CD14-positive monocyte (primary cell): ENCODE data around the gene KAZALD1. TPM values are rescaled to one million over a fixed set of nuclear protein-coding genes. Genes with fewer than 3 reads are reported as not detected.

Experiments
- DNase-seq, 3 donors: peaks; one replicate each; pipeline ENCODE4 v3.0.0-alpha.2; 2011 to 2022
- H2AFZ ChIP-seq: 2 replicates; pipeline ENCODE4 v1.6.0; 2012; ENCODE audit warnings: mild to moderate bottlenecking, low read depth, low read length, inconsistent platforms; ENCODE audit not compliant: insufficient read depth, poor library complexity, severe bottlenecking
- H3K27ac ChIP-seq, 2 donors: 1 replicate in 1 of 2; 2 replicates in 1 of 2; pipeline ENCODE4 v1.5.1; 2012 to 2013; ENCODE audit warnings: low read length in 2 of 2, control low read depth in 1 of 2, inconsistent platforms in 1 of 2, low read depth in 1 of 2, mild to moderate bottlenecking in 1 of 2
- H3K27me3 ChIP-seq, 2 donors: one replicate each; pipeline versions ENCODE4 v1.6.0 to v1.6.1; 2011 to 2013; ENCODE audit warnings: low read length in 2 of 2; ENCODE audit not compliant: control insufficient read depth in 2 of 2, insufficient read depth in 2 of 2
- H3K36me3 ChIP-seq, 2 donors: replicated peaks in 1 of 2; 1 replicate in 1 of 2; 2 replicates in 1 of 2; pipeline versions ENCODE4 v1.5.1 to v1.6.1; 2012 to 2013; ENCODE audit warnings: low read length in 2 of 2, control low read depth in 1 of 2, inconsistent platforms in 1 of 2, mild to moderate bottlenecking in 1 of 2; ENCODE audit not compliant: insufficient read depth in 2 of 2, control insufficient read depth in 1 of 2
- H3K4me1 ChIP-seq, 2 donors: 1 replicate in 1 of 2; 2 replicates in 1 of 2; pipeline versions ENCODE4 v1.5.1 to v1.6.1; 2012 to 2013; ENCODE audit warnings: low read length in 2 of 2, control low read depth in 1 of 2, inconsistent platforms in 1 of 2, mild to moderate bottlenecking in 1 of 2, moderate library complexity in 1 of 2; ENCODE audit not compliant: insufficient read depth in 2 of 2, control insufficient read depth in 1 of 2
- H3K4me2 ChIP-seq: replicated peaks from 2 replicates; pipeline ENCODE3; 2012; ENCODE audit warnings: low read length, moderate library complexity, mild to moderate bottlenecking; ENCODE audit not compliant: poor library complexity, severe bottlenecking; ENCODE audit errors: extremely low read depth
- H3K4me3 ChIP-seq, 3 experiments: fragments of 200-600 bp in 1 of 3; sonication (generic) in 1 of 3; replicated peaks in 1 of 3; 1 replicate in 2 of 3; 2 replicates in 1 of 3; pipeline ENCODE4 v1.5.1; 2011 to 2013; ENCODE audit warnings: low read length in 3 of 3, mild to moderate bottlenecking in 3 of 3, control low read depth in 2 of 3, low read depth in 2 of 3, inconsistent platforms in 1 of 3, moderate library complexity in 1 of 3
- H3K79me2 ChIP-seq: 2 replicates; pipeline ENCODE4 v1.6.0; 2012; ENCODE audit warnings: mild to moderate bottlenecking, control low read depth, inconsistent platforms, low read length, moderate library complexity; ENCODE audit not compliant: insufficient read depth
- H3K9ac ChIP-seq: 2 replicates; pipeline ENCODE4 v1.6.0; 2017; ENCODE audit warnings: low read length, mild to moderate bottlenecking; ENCODE audit not compliant: insufficient read depth, poor library complexity, severe bottlenecking
- H3K9me3 ChIP-seq, 2 donors: replicated peaks in 1 of 2; 1 replicate in 1 of 2; 2 replicates in 1 of 2; pipeline versions ENCODE4 v1.5.1 to v1.6.1; 2012 to 2013; ENCODE audit warnings: low read length in 2 of 2, control low read depth in 1 of 2; ENCODE audit not compliant: control insufficient read depth in 1 of 2, insufficient read depth in 1 of 2
- H4K20me1 ChIP-seq: 2 replicates; pipeline ENCODE4 v1.6.0; 2012; ENCODE audit warnings: mild to moderate bottlenecking, low read length, control low read depth, moderate library complexity; ENCODE audit not compliant: insufficient read depth
- H3K27ac Mint-ChIP-seq, 7 donors: one replicate each; pipeline ENCODE4 v1.8.0; 2020; ENCODE audit warnings: mild to moderate bottlenecking in 7 of 7, mixed read lengths in 7 of 7, moderate library complexity in 6 of 7, inconsistent platforms in 2 of 7
- H3K27me3 Mint-ChIP-seq, 3 donors: one replicate each; pipeline ENCODE4 v1.8.0; 2021 to 2022; ENCODE audit warnings: low read depth in 3 of 3, mild to moderate bottlenecking in 3 of 3, mixed read lengths in 3 of 3, moderate library complexity in 3 of 3, inconsistent platforms in 1 of 3
- H3K36me3 Mint-ChIP-seq, 2 donors: one replicate each; pipeline ENCODE4 v1.8.0; 2020; ENCODE audit warnings: mixed read lengths in 2 of 2, inconsistent platforms in 1 of 2, mild to moderate bottlenecking in 1 of 2
- H3K4me1 Mint-ChIP-seq: one replicate; pipeline ENCODE4 v1.8.0; 2020; ENCODE audit warnings: mild to moderate bottlenecking, mixed read lengths
- H3K4me3 Mint-ChIP-seq, 2 donors: one replicate each; pipeline ENCODE4 v1.8.0; 2020; ENCODE audit warnings: mild to moderate bottlenecking in 2 of 2, mixed read lengths in 2 of 2, moderate library complexity in 1 of 2
- H3K9me3 Mint-ChIP-seq, 7 donors: one replicate each; pipeline ENCODE4 v1.8.0; 2020 to 2022; ENCODE audit warnings: mixed read lengths in 7 of 7, mild to moderate bottlenecking in 6 of 7, moderate library complexity in 6 of 7, inconsistent platforms in 2 of 7
- WGBS: methylation state at CpG from one replicate; pipeline ENCODE4 v1.1.5; 2013; ENCODE audit warnings: missing lambda C conversion rate; ENCODE audit not compliant: insufficient coverage; 5-methylcytosine and 5-hydroxymethylcytosine counted together
- intact Hi-C, 2 donors: fragments of 100-400 bp; cut with micrococcal nuclease; formaldehyde crosslinking; loops; one replicate each; pipeline versions ENCODE4 v1.15.0 to v1.15.1; 2023
- polyA plus RNA-seq, 3 donors: library from polyadenylated mRNA; depleted of rRNA in 1 of 3; unstranded in 2 of 3; stranded (reverse) in 1 of 3; fragments of 300-500 nt in 2 of 3; fragments of >200 nt in 1 of 3; fragmentation: Illumina TruSeq in 2 of 3; gene quantifications; 1 replicate in 2 of 3; 2 replicates in 1 of 3; pipeline ENCODE4 v1.2.3, GENCODE V29; 2012 to 2021
- TF ChIP-seq, protein P1 (sequence below): fragments of 200-600 bp; IDR thresholded peaks from one replicate; pipeline ENCODE4 v1.8.0; 2022; ENCODE audit warnings: antibody characterized with exemption, mild to moderate bottlenecking

The KAZALD1 gene
- polyA plus RNA-seq, 3 donors = 0.15 to 6.6 (median 0.53) TPM

DNA sequence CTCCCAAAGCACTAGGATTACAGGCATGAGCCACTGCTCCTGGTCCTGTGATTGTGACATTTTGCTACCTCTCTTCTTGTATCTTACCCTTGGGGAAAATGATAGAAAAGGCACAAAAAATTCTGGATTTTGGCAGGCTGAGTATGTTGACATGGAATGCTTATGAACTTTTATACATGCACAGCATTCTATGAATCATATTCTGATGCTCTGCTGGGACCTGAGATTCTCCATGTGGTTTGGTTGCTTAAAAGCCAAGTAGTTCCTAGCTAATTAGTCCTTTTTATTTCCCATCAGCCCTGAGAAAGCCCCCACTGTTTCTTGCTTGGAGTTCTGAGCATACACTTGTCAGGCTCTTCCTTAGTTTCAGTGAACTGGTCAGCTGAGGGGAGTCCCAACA lies 8.3 kb upstream of the KAZALD1 start:
- Mint-ChIP-seq H3K27me3 (peaks cover 28 to 29% (median 28%) of the 10 kb centered on the region in 3 donors), H3K9me3 (peaks cover 0 to 10% (median 2%) of the 10 kb centered on the region in 7 donors), H3K4me1 (peaks cover 17% of the 10 kb centered on the region), H3K4me3 (no peak overlapping the region), H3K36me3 (peaks cover 15 to 17% of the 10 kb centered on the region in 2 donors), H3K27ac (no peak overlapping the region)
- peaks cover 8 to 17% of the 10 kb centered on the region in 2 donors for H3K4me1 ChIP-seq
- TF ChIP-seq, protein P1, sequence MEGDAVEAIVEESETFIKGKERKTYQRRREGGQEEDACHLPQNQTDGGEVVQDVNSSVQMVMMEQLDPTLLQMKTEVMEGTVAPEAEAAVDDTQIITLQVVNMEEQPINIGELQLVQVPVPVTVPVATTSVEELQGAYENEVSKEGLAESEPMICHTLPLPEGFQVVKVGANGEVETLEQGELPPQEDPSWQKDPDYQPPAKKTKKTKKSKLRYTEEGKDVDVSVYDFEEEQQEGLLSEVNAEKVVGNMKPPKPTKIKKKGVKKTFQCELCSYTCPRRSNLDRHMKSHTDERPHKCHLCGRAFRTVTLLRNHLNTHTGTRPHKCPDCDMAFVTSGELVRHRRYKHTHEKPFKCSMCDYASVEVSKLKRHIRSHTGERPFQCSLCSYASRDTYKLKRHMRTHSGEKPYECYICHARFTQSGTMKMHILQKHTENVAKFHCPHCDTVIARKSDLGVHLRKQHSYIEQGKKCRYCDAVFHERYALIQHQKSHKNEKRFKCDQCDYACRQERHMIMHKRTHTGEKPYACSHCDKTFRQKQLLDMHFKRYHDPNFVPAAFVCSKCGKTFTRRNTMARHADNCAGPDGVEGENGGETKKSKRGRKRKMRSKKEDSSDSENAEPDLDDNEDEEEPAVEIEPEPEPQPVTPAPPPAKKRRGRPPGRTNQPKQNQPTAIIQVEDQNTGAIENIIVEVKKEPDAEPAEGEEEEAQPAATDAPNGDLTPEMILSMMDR = no peak
- H2AFZ ChIP-seq = no peak overlapping the region
- peaks cover 0 to 10% of the 10 kb centered on the region in 2 donors for H3K9me3 ChIP-seq
- H3K4me2 ChIP-seq = no peak overlapping the region
- no peak overlapping the region for H3K9ac ChIP-seq
- H3K27ac ChIP-seq = no peak overlapping the region
- peaks cover 15 to 28% of the 10 kb centered on the region in 2 donors for H3K27me3 ChIP-seq
- peaks cover 16% of the 10 kb centered on the region for H3K79me2 ChIP-seq
- peaks cover 0 to 5% of the 10 kb centered on the region in 2 donors for H3K36me3 ChIP-seq
- intact Hi-C loops = loop anchor here in 1 of 2 donors (5.0 kb wide), 1 partner anchor 89 kb away; no protein-coding TSS in a partner anchor
- no peak for DNase-seq
- H3K4me3 ChIP-seq = no peak overlapping the region
- no peaks in the 10 kb centered on the region for H4K20me1 ChIP-seq

DNA sequence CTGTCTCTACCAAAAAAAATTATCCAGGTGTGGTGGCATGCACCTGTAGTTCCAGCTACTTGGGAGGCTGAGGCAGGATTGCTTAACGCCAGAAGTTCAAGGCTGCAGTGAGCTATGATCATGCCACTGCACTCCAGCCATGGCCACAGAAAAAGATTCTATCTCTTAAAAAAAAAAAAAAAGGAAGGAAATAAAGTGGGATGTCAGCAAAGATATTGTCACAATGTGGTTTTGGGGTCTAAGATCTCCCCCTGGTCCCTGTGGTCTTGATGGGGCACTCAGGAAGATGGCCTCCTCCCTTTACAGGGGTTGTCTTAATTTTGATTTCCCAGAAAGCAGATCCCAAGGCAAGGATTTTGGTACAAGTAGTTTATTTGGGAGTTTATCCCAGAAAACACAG lies 7.4 kb upstream of the KAZALD1 start:
- H3K9ac ChIP-seq = no peak overlapping the region
- no peak overlapping the region for H3K4me3 ChIP-seq
- peaks cover 19 to 21% (median 19%) of the 10 kb centered on the region in 3 donors for H3K27me3 Mint-ChIP-seq
- no peaks in the 10 kb centered on the region for H4K20me1 ChIP-seq
- H3K27ac Mint-ChIP-seq = no peak overlapping the region
- no peak overlapping the region for H3K4me2 ChIP-seq
- DNase-seq = no peak
- no peak overlapping the region for H2AFZ ChIP-seq
- TF ChIP-seq, protein P1 = no peak
- no peak overlapping the region for H3K27ac ChIP-seq
- H3K4me1 Mint-ChIP-seq = peaks cover 17% of the 10 kb centered on the region
- H3K36me3 Mint-ChIP-seq = peaks cover 15 to 16% of the 10 kb centered on the region in 2 donors
- no peak overlapping the region for H3K4me3 Mint-ChIP-seq
- H3K79me2 ChIP-seq = peaks cover 21% of the 10 kb centered on the region
- no CpG with 5 or more reads among the region's 1 CpG for WGBS
- peaks cover 0 to 2% of the 10 kb centered on the region in 2 donors for H3K9me3 ChIP-seq
- H3K4me1 ChIP-seq = peaks cover 8 to 19% of the 10 kb centered on the region in 2 donors
- H3K27me3 ChIP-seq = peaks cover 7 to 20% of the 10 kb centered on the region in 2 donors
- intact Hi-C loops = loop anchor here in 1 of 2 donors (5.0 kb wide), 1 partner anchor 88 kb away; no protein-coding TSS in a partner anchor
- peaks cover 0 to 5% of the 10 kb centered on the region in 2 donors for H3K36me3 ChIP-seq
- peaks cover 0 to 7% (median 2%) of the 10 kb centered on the region in 7 donors for H3K9me3 Mint-ChIP-seq
